GM12865 (cell line): ENCODE measurements around the gene EQTN.

ENCODE experiments used
- DNase-seq: peaks from one replicate; pipeline ENCODE4 v3.0.0; 2010; ENCODE audit warnings: low read depth
- H3K4me3 ChIP-seq: 2 replicates; pipeline ENCODE4 v1.5.1; 2011; ENCODE audit warnings: mild to moderate bottlenecking, low read depth, low read length, control low read depth
- CTCF ChIP-seq: IDR thresholded peaks from 2 replicates; pipeline ENCODE4 v1.5.1; 2011; ENCODE audit warnings: low read length, control low read depth, low read depth, inconsistent platforms; ENCODE audit not compliant: insufficient read depth; ENCODE audit errors: missing control alignments

EQTN gene

DNA sequence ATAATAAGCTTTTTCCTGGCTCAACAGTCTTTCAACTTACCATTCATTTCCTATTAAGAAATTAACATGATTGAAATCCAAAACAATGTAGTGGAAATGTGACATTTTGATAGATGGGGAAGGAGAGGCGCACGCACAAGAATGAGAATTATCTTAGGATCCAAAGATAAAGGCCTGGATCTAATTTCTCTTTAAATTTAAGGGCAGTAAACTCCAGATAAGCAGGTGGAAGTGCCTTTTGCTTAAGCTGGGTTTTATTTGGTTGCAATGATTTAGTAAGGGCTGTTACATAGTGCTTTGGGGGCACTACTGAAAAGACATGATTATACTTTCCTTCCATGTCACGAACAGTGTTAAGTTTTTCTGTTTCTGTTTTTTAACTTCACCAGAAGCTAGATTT lies 17.3 kb downstream of the EQTN start:
- no peak overlapping the region for H3K4me3 ChIP-seq
- DNase-seq = no peak
- no peak for TF ChIP-seq CTCF

DNA sequence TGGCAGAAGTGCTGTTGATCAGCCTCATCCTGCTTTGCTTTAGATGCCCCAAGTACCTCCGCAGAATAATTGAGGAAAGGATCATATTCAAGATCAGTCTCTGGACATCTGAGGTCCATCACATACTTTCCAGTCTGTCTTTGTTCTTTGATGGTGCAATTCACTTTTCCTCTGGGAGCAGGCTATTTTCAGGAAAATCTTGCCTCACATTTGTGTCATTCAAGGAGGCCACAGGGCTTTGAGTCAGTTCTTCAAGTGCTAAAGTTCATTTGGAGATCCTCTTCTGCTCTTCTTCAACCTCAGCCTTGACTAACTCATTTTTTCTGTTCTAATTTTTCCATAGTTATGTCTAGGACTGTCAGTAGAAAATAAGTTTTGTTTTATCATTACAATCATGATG lies 18.6 kb downstream of the EQTN start:
- no peak overlapping the region for H3K4me3 ChIP-seq
- no peak for TF ChIP-seq CTCF
- DNase-seq = no peak

DNA sequence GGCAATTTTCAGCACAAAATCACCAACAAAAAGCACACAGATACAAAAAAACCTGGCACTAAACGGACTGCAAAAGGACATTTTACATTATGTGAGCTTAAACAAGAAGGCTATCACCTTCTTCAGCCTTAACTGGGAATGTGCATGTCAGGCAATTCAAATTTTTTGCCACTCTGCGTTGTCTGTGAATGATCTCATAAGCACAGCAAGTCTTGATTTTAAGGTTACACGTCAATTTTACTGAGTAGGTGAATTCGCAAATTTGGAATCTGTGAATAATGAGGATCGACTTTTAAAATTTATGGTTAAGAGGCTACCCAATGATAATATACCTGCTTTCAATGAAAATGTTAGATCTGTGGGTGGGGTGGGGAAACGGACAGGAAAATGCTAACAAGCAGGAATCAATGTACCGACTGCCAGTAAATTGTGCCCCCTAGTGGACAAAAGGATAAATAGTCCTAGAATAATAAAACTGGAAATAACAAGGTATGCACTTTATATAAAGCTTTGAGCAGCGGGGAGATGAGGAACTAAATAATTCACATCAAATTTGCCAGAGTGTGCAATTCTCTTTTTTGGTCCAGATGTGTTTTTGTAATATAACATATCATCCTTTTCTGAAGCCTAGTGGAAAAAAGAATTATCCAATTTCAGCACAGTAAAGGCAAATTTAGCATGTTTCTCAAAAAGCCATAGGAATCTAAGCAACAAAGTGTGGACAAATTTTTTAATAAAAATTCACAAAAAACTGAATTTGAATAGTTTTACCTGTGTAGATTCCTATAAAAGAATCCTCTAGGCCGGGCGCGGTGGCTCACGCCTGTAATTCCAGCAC lies 20.5 kb downstream of the EQTN start:
- H3K4me3 ChIP-seq = no peak overlapping the region
- peak; percentile 63 for TF ChIP-seq CTCF
- peak; percentile 50 for DNase-seq

- H3K4me3 ChIP-seq = no peak overlapping the region
- no peak for DNase-seq
- no peak for TF ChIP-seq CTCF
These were observed 23.8 kb downstream of the EQTN start for GRCh38 chr9:27273186-27273585.

DNA sequence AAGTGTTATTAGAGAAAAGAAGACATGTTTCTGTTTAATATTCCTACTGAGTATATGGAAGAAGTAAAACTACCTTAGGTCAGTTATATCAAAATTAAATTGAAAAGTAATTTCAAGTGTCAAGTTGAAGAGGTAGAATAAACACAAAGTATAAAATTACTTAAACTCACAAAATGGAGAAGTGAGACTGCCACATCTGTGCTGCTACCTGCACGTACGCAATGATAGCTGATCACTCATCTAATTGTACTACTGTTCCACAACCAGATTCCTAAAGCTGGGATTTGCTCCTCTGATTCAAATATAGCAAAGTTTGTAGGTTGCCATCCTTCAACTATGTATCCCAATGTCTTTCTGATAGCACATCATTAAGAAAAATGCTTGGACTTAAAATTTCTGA lies 24.8 kb downstream of the EQTN start:
- no peak overlapping the region for H3K4me3 ChIP-seq
- no peak for TF ChIP-seq CTCF
- DNase-seq = no peak

- DNase-seq = no peak
- TF ChIP-seq CTCF = no peak
These were observed 35.3 kb downstream of the EQTN start for GRCh38 chr9:27261517-27262211.

More at GRCh38 chr9:27261517-27262211, 35.3 kb downstream of the EQTN start:
- H3K4me3 ChIP-seq = no peak overlapping the region
